ENCODE measurements around the gene KDSR.

Gene KDSR

DNA sequence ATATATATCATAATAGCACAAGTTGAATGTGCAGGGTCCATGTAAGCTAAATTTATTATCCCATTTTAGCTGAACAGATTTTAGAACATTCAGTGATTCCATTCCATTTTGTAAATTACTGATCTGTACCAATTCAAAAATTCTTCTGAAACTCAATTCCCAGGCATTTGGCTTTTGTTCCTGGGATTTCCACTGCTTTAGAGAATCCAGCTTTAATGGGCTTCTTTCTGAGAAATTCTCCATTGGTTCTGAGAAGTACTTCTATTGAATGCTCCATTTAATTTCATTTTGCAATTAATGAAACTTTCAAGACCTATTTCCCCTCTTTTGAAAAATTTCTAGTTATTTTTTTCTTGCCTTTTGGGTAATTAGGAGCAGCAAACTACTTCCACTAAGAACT, 84.2 kb downstream of the KDSR start:
- DNase-seq = no peak

Measured in stimulated activated naive CD4-positive, alpha-beta T cell (primary cell).